ENCODE results near the gene TRMT2B.
"Not testable (repeated sequence)": the region's sequence is repeated elsewhere in the genome, so short reads cannot be mapped to it uniquely, and the experiment has no call there.

Gene TRMT2B

DNA sequence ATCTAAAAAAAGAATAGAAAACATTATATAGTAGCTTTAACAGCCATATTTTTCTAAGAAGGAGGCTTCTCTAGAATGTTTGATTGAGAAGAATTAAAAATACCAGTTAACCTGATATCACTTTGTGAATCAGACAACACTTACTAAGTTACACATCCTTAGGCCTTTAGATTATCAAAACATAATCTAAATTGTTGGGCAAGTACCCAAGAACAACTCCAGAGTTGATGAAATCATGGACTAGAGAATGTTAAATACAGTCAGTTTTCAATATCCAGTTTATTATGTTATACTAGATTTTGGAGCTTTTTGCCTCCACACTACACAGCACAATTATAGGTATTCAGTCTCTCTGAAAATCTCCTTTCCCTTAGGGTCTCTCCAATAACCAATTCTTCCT is 42.8 kb downstream of the TRMT2B start:
- FAIRE-seq (no peak), DNase-seq (ENCODE audit: low spot score) (no peak)

DNA sequence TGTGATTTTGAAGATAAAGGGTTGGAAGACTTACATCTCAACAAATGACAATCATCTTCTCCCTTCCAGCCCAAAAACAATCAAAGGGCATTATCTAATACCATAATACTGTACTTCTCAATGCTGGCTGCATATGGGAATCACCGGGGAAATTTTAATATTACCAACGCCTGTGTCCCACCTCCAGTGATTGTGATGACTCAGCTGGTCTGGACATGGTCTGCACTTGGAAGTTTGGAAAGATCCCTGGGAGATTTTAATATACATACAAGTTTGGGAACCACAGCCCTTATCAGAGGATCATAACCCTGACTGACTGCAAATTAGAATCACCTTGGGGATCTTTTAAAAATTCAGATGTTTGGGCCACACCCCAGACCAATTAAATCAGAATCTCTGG is 52.5 kb downstream of the TRMT2B start:
- FAIRE-seq (no peak), DNase-seq (ENCODE audit: low spot score) (no peak)

DNA sequence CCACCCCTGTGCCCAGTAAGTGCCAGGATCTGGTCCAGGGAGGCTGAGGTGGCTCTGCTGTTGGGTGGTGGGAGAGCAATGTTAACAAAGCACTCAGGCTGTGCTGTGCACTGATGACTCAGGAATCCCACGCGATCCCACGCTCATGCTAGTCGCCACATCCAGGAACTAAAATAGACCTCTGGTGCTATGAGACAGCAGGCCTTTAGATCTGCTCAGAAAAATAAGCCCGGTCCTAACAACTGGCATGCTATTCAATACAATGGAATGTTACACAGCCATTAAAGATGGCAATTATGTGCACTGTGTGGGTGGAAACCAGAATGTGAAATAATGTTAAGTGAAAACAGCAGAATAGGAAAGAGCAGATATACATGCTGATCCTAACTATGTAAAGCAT is 56.4 kb downstream of the TRMT2B start:
- FAIRE-seq (no peak), DNase-seq (ENCODE audit: low spot score) (peak; percentile 66)

DNA sequence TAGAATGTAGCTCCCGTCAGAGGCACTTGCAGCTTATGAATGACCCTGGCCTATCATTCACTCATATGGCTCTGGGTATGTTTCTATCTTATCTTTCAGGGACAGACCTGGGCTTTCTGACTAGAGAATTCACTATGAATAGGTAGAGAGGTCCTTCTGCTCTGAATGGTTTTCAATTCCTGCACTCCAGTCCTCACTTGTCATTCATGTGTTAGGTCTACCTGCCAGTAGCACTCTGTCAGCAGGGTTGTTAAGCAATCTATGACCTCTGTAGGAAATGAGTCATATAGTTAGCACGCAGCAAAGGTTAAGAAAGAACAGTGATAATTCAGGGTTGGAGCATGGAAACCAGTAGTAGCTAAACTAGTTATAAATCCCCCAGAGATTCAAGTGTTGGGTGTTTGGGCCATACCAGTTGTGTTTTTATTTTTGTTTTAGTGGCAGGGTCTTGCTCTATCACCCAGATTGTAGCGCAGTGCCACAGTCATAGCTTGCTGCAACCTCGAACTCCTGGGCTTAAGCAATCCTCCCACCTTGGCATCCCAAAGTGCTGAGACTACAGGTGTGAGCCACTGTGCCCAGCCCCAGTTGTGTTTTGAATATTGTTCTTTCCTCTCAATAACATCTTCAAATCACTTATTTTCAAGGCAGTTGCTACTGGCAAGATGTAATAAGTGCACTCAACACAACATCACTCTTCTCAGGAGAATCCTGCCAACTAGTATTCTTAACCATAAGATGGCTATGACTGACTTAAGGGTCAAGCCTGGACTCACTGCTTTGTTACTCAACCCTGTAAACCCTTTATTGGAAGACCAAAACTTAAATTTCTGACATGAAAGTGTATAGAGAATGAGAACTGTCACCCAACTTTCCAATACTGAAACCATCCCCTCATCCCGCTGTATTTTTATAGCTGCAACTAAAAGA is 57.3 kb downstream of the TRMT2B start:
- FAIRE-seq (peak; percentile 78), DNase-seq (ENCODE audit: low spot score) (peak; percentile 49)

DNA sequence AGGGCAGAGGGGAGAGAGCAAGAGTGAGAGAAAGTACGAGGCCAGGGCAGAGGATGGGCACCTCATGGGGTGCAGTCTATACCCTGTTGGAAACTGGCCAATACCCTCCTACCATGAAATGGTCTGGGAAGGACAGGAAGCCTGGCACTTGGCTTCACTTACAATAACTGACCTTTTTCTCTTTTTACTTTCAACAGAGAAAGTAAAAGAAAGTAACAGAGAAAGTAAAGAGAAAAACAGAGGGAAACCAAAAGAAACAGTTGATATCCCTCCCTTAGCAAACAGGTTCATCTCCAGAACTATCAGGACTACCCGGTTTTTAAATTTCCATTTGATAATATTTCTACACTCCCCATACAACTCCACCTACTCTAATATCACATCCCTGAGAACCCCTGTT is 61.8 kb downstream of the TRMT2B start:
- FAIRE-seq: no peak
- DNase-seq (ENCODE audit: low spot score): no peak

DNA sequence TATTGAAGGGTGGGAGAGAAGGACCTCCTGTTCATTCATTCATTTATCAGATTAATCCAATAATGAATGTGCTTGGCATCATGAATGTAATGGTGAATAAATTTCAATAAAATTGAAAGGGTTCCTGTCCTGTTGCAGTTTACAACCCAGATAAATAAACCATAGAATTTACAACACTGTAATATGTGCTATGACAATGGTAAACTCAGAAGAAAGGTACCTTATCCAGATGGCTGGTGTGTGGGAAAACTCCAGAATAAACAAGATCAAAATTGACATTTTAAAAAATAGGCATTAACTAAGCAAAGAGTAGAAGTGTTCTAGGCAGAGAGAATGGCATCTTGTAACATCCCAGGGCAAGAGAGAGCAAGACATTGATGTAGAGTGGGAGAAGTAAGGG is 67.1 kb downstream of the TRMT2B start:
- no peak for FAIRE-seq
- no peak for DNase-seq (ENCODE audit: low spot score)

DNA sequence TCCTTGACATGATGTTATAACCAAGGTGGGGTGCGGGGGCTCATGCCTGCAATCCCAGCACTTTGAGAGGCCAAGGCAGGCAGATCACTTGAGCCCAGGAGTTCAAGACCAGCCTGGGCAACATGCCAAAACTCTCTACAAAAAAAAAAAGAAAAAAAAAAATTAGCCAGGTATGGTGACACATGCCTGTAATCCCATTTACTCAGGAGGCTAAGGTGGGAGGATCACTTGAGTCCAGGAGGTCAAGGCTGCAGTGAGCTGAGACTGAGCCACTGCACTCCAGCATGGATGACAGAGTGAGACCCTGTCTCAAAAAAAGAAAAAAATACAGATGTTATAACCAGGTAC is 70.4 kb downstream of the TRMT2B start:
- FAIRE-seq; DNase-seq (ENCODE audit: low spot score): not testable (repeated sequence)

DNA sequence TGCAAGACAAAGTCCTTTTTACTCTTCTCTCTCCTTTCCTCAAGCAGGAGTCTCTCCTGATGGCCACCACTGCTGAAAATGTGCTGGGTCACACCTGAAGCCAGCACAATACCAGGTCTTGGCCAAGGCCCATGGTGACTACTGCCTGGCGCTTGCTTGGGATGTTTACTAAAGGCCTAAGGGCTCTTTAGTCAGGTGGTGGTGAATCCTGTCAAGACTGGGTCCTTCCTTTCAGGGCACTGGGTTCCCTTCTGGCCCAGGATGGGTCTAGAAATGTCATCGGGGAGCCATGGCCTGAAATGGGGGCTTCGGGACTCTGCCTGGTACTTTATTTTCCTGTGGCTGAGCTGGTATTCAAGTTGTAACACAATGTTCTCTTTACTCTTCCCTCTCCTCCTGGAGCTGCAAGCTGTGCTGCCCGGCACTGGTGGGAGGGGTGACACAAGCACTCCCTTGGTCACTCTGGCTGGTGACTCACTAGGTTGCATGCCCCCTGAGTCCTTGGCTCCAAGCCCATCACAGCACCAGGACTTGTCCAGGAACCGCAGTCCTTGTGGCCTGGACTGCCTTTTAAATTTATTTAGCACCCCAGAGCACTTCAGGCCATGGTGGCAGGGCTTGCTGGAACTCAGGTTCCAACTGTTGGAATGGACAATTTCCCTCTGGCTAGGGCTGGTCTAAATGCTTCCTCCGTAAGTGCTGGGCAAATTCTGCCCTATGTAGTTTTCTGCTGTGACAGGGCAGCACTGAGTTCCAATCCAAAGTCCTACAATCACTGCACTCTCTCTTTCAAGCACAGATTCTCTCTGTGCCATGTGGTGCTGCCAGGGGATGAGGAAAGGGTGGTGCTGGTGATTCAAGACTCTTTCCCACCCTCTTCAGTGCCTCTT is 71.1 kb downstream of the TRMT2B start:
- FAIRE-seq (peak; percentile 89), DNase-seq (ENCODE audit: low spot score) (peak; percentile 76)

DNA sequence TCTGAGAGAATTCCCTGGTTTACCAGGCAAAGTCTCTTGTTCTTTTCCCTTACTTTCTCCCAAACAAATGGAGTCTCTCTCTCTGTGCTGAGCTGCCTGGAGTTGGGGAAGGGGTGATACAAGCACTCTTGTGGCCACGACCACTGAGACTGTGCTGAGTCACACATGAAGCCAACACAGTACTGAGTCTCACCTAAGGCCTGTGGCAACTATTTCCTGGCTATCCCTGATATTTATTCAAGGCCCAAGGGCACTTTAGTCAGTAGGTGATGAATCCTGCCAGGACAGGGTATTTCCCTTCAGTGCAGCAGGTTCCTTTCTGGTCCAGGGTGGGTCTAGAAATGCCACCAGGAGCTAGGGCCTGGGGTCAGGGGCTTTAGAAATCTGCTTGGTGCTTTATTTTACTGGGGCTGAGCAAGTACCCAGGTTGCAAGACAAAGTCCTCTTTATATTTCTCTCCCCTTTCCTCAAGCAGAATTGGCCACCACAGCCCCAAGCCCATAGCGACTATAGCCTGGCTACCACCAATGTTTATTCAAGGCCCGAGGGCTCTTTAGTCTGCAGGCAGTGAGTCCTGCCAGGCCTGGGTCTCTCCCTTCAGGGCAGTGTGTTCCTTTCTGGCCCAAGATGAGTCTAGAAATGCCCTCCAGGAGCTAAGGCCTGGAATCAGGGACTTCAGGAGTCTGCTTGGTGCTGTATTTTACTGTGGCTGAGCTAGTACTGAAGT is 71.9 kb downstream of the TRMT2B start:
- FAIRE-seq: no peak
- peak; percentile 11 for DNase-seq (ENCODE audit: low spot score)

DNA sequence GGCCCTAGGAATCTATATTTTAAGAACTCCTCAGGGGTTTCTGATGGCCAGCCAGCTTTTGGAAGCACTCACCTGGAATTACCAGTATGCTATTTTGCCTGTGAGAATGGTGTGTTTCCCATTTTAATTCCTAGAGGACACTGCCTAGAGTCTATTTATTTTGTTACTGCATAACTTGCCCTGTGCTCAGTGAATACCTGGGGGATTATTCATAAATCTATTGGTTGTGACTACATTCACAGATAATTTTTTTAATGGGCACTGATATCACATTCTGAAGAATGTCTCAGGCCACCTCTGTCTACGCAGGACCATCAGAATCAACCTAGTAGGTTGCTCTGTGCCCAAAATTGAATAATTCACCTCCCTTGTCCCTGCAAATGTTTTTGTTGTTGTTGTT is 75.7 kb downstream of the TRMT2B start:
- no peak for DNase-seq (ENCODE audit: low spot score)
- no peak for FAIRE-seq

DNA sequence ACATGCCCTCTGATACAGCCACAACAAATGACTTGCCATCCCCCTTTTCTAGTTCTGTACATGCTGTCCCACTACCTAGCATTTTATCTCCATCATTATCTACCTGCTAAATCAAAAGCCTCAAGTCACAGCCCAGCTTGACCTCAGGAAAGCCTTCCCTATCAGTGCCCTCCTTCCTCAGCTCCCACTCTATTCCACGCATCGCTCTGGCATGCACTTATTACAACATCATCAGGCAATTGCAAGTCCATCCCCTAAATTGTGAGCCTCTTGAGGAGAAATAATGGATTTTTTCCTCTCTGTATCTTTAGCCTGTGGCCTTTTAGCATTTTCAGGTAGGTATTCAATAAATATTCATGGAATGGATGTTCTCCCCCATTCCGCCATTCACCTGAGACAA is 76.7 kb downstream of the TRMT2B start:
- DNase-seq (ENCODE audit: low spot score) (no peak), FAIRE-seq (no peak)

DNA sequence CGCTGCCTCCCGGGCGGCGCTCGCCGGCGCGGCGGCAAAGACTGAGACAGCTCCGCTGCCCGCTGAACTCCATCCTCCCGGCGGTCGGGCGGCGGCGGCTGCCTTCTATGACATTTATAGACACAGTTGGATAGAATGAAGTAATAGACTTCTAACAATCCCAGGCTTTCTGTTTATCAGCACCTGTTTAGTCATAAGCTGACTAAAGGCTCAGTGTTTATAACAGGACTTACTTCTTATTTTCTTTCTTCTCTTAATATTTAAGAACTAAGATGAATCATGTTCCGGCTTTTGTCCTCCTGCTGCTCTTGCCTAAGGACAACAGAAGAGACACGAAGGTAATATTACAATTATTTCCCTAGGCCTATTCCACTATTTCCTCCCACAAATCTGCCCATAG is 78.5 kb downstream of the TRMT2B start:
- no peak for DNase-seq (ENCODE audit: low spot score)
- no peak for FAIRE-seq

DNA sequence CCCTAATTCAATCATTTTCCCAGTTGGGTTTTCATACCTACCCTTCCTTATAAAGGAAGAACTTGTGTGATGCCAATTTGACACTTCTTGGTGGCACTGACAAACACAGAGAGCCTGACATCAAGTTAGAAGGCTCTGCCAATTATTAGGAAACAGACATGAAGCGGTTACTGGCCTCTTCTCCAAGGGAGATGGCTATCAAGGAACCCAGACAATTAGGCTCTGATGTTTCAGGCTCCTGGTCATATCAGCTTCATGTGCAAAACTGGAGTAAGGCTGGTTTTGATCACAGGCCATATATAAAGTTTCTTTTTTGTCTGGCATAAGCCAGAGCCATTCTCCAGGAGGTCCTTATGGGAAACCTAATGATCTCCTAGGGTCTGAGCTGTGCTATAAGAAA is 82.0 kb downstream of the TRMT2B start:
- DNase-seq (ENCODE audit: low spot score) (no peak), FAIRE-seq (no peak)

DNA sequence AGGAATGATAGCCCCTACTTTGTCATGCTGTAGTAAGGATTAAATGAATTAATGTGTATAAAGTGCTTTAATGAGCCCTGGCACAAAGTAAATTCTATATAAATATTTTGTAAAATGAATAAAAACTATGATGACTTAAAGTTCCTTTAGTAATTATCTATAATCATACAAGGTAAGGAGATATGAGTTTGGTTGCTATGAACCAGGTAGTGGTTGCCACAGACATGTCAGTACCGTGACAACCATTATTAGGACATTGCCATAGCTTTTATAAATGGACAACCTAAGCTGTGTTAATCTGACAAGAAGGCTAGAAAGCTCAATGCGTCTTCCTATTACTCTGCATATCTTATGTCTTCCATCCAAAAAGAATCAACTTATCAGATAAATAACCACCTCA is 82.5 kb downstream of the TRMT2B start, which contains the start of gene ARL13A:
TSS of gene ARL13A (plus strand) at position 301 of the 400 bp plus-strand sequence. CDS start 3,982 bp downstream, outside the sequence.
- DNase-seq (ENCODE audit: low spot score): no peak

DNA sequence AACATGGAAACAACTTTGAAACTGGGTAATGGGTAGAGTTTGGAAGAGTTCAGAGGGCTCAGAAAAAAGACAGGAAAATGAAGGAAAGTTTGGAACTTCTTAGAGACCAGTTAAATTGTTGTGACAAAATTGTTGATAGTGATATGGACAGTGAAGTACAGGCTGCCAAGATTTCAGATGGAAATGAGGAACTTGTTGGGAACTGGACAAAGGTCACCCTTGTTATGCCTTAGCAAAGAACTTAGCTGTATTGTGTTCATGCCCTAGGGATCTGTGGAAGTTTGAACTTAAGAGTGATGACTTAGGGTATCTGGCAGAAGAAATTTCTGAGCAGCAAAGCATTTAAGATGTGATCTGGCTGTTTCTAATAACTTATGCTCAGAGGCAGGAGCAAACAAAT is 87.5 kb downstream of the TRMT2B start:
- DNase-seq (ENCODE audit: low spot score) (no peak), FAIRE-seq (no peak)

More for the DNA sequence above, 82.5 kb downstream of the TRMT2B start, which contains the start of gene ARL13A:
- no peak for FAIRE-seq

DNA sequence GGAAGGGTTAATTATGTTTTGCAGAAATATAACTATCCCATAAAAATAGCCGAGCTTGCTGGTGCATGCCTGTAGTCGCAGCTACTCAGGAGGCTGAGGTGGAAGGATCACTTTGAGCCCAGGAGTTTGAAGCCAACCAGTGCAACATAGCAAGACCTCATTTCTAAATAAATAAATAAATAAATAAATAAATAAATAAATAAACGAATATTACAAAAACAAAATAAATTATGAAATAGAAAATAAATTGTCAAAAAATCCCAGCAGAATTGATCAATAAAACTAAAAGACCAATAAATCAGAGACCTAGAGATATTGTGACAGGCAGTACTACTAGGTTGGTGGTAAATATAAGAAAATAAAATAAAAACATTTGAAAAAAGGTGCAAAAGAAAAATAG is 89.1 kb downstream of the TRMT2B start:
- DNase-seq (ENCODE audit: low spot score) (no peak), FAIRE-seq (no peak)
